HG03064 (cell line): ENCODE data around the gene TRABD2B.

Experiments used
- ATAC-seq: cut with Tn5 transposase; IDR thresholded peaks from one replicate; pipeline ENCODE4 v1.9.1; 2021; ENCODE audit warnings: low read depth; ENCODE audit not compliant: unreplicated experiment

The TRABD2B gene

DNA sequence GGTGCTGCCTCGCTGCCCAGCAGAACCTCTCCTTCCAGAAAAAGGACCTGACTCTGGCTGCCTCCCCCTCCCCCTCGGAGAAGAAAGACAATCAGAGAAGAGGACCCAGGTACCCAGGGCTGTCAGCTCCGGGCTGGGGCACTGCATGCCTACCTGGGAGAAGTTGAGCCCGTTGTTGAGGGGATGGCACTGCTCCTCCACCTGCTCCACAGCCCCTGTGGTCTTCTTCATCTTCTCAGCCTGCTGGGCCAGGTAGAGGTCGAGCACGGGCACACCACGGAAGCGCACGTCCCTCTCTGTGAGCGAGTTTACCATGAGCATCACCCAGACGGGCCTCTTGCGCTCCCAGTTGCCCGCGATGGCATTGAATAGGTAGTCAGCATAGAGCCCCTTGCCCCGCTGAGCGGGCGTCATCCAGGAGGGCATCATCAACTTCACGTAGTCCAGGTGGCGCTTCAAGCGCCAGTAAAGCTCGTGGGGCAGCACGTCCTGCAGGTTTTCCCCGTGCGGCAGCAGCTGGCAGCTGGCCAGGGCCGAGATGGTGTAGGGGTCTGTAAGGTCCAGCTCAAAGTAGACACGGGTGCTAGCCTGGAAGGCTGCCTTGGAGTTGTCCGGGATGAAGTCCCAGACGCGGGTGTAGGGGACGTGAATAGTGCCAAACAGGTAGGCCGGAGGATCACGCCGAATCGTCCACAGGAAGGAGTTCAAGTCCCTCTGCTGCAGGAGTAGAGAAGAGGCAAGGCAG, 3.1 kb downstream of the TRABD2B start:
- no peak for ATAC-seq

DNA sequence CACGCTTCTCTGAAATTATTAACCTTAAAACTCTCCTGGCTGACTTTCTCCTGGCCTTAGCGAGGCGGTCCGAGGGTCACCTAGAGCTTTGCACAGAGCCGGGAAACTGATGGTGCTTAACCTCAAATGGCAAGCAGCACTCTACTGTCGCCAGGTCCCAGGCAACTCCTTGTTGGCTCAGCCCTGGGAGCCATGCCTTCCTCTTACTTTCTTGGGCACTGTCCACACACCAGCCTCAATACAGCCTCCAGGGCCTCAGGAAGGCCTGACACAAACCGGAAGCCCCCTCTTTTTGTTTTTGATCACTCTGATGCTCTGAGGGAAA, 3.8 kb downstream of the TRABD2B start:
- no peak for ATAC-seq

GRCh38 chr1:47992720-47993415, 4.3 kb downstream of the TRABD2B start:
- no peak for ATAC-seq

- no peak for ATAC-seq
Observed at GRCh38 chr1:47991673-47992072, 5.5 kb downstream of the TRABD2B start.

GRCh38 chr1:47991187-47991586, 6.0 kb downstream of the TRABD2B start:
- ATAC-seq, result no peak

DNA sequence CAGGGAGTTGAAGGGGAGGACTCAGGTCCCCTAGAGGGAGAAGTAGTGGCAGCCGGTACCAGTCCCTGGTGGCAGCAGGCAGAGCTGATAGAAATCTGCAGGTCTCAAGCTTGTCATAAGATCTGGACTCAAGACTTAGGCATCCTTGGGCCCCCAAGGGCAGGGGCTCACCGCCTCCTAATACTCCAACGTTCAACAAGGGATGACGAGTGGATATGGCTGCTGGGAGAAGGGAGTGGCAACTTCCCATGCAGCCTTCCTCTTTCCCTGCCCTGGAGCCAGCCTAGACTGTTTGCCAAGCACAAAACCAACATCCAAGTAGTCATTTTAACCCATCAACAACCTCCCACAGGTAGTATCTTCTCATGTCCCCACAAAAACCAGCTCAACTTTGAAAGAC, 6.9 kb downstream of the TRABD2B start:
- ATAC-seq, result no peak

DNA sequence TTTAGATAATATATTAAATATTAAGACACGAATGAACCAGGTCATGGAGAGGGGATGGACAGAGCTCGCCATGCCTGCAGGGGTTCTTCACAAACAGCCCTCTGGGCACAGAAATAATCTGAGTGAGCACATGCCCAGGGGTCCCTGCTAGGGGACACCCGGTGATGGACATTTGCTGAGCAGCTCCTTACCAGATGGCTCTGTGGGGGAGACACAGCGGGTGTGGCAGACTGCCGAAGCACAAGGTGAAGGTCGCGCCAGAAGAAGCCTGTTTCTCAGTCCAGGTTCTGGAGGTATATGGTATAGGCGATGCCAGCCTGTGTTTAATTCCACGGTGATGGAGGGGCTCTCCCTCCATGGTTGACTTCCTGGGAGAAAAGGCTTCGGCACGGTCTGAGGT, 9.6 kb downstream of the TRABD2B start:
- no peak for ATAC-seq

GRCh38 chr1:47986761-47987200, 10.4 kb downstream of the TRABD2B start:
- ATAC-seq, result no peak

DNA sequence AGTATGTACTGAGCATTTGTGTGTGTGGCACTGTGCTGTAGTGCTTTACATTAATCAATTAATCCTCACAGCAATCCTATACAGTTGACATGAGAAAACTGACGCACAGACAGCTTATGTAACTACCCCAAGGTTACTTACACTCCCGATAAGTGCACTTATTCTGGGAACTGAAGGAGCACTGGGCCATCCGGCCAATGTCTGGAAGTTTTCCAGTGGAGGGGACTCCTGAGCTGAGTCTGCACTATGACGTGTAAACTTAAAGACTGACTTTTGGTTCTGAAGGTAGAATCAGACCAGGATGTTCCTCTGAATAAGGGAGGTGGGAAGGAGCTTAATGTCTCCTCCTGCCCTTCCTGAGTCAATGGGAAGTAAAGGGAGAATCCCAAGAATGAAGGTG, 12.2 kb downstream of the TRABD2B start:
- ATAC-seq, result no peak

- ATAC-seq, result no peak
Observed at GRCh38 chr1:47984175-47984789, 12.9 kb downstream of the TRABD2B start.

GRCh38 chr1:47983691-47984090, 13.5 kb downstream of the TRABD2B start:
- ATAC-seq, result no peak

DNA sequence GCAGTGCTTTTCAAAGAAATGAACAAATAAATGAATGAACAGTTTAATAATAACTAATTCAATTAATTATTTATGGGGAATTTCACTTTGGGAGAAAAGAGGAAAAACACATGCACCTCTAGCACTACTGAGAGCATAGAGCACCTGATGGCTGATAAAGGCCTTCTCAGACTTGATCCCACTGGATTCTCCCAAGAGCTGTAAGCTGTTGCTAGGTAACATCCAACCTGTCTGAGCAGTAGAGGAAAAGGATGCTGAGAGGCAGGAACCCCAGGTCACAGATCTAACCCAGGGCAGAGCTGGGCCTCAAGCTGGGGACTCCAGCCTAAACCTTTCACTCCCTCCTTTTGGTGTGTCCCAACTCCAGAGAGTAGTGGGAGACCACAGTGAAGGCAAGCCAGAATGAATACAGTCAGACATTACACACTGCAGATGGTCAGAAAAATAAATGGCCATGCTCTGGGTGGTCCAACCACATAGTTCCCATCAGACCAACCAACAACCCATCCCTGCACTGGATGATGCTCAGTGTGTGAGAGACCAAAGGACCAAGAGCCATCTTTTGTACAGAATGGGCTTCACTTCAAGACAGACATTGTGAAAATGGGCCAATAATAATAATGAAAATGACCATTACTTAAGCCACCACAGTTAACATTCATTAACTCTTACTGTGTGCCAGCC, 15.4 kb downstream of the TRABD2B start:
- ATAC-seq, result no peak

GRCh38 chr1:47980501-47980900, 16.7 kb downstream of the TRABD2B start:
- ATAC-seq, result no peak

GRCh38 chr1:47979724-47980123, 17.5 kb downstream of the TRABD2B start:
- no peak for ATAC-seq

DNA sequence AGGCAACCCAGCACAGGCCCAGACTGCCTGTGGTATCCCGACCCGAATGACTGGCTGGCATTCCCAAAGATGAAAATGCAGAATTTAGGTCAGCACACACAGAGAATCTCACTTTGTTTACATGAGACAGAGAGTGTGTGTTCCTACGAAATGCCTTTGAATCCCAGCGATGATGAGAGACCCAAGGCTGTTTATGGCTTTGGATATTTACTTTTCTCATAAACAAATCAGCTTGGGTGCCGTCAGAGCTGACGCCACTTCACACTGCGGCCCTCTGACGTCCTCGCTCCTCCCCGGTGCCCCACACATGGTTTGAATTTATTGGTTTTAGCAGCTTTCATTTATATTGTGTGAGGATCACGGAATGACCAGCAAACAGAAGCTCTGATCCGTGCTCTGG, 18.7 kb downstream of the TRABD2B start:
- ATAC-seq, result no peak

GRCh38 chr1:47976728-47977127, 20.5 kb downstream of the TRABD2B start:
- no peak for ATAC-seq

GRCh38 chr1:47976267-47976666, 20.9 kb downstream of the TRABD2B start:
- ATAC-seq, result no peak

GRCh38 chr1:47975302-47975921, 21.8 kb downstream of the TRABD2B start:
- ATAC-seq, result no peak

DNA sequence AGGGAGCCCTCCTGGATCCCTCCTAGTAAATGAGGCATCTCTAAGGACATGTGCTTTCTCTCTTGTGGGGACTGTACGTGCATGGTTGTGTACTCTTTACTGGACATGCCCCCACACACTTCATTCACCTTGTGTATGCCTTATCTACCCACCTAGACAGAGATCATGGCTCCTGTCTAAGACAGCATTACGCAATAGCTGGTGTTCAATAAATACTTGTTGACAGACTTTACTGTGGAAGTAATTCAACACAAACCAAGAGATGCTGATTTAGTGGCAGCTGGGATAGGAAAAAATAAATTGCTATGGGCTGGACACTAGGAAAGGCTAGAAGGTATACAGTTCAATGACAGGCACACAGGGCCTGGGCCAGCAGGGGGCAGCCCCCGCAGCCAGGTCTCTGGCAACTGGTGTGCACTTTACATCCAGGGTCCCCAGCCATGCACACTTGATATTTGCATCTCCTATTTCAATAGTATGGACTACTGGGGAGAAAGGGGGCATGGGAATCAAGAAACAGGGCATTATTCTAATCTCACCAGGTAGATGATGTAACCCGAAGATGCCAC, 24.2 kb downstream of the TRABD2B start:
- no peak for ATAC-seq

DNA sequence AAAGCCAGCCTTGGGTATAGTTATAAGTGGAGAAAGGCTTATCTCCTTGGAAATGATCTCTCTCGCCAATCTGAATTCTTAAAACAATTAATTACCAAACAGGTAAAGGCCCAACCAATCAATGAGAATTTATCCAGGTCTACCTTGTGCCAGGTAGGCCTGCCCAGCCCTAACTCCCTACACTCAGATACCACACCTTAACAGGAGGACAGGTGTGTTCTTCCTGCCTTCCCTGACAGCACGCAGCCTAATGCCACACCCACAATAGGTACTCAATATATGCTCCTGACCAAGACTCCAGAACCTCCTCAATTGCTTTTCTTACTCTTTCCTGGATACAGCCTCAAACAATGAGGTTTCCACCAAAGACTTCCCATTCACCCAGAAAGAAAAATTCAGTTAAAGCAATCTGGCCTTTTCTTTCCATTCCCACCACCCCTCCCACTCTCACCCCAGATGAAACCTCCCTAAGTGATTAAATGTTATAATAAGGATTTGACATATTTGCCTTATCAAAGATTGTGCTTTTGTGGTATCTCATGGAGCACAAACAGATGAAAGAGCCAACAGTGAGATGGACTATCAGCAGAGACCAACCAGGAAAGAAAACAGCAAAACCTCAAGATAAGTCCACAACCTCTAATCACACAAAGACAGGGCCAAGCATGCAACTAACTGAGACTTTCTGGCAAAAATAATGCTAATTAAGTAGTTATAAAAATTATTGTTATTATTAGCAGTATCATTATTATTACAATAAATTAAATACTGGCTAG, 25.6 kb downstream of the TRABD2B start:
- no peak for ATAC-seq
